Stimulated activated CD4-positive, alpha-beta T cell treated with anti-CD3 and anti-CD28 coated beads, Interleukin-1b, Interleukin-23, amount 100 ng/mL, for 24 hours (primary cell): Measurements from ENCODE around the gene PPP2R2B.
A peak's percentile ranks its signal among the peaks of the same experiment; 100 is the strongest.

Experiments used
- DNase-seq, 4 experiments: peaks; one replicate each; pipeline ENCODE4 v3.0.0-alpha.2; 2020; ENCODE audit warnings: low read depth in 4 of 4, low spot score in 1 of 4

The PPP2R2B gene

GRCh38 chr5:146878476-146879172 lies at the start of gene PPP2R2B:
TSS of gene PPP2R2B (minus strand) at chr5:146878757.
- DNase-seq, result peak in 1 of 4 experiments; percentile 21

- DNase-seq, result no peak
Observed at GRCh38 chr5:146924132-146924531, 45.6 kb upstream of the PPP2R2B start.

GRCh38 chr5:146921225-146921624 lies 42.7 kb upstream of the PPP2R2B start:
- DNase-seq, result no peak

- no peak for DNase-seq
Observed at GRCh38 chr5:146920351-146920881, 41.9 kb upstream of the PPP2R2B start.

- DNase-seq, result no peak
Observed at GRCh38 chr5:146919304-146919703, 40.7 kb upstream of the PPP2R2B start.

GRCh38 chr5:146917931-146918330 lies 39.4 kb upstream of the PPP2R2B start:
- DNase-seq, result no peak

GRCh38 chr5:146912874-146913273 lies 34.3 kb upstream of the PPP2R2B start:
- DNase-seq, result no peak

GRCh38 chr5:146910239-146910638 lies 31.7 kb upstream of the PPP2R2B start:
- DNase-seq, result no peak

- no peak for DNase-seq
Observed at GRCh38 chr5:146909255-146910068, 30.9 kb upstream of the PPP2R2B start.

GRCh38 chr5:146906803-146907202 lies 28.2 kb upstream of the PPP2R2B start:
- DNase-seq, result no peak

- DNase-seq, result no peak
Observed at GRCh38 chr5:146904890-146905289, 26.3 kb upstream of the PPP2R2B start.

GRCh38 chr5:146903789-146904188 lies 25.2 kb upstream of the PPP2R2B start:
- DNase-seq, result no peak

- DNase-seq, result no peak
Observed at GRCh38 chr5:146902471-146902870, 23.9 kb upstream of the PPP2R2B start.

GRCh38 chr5:146897061-146897460 lies 18.5 kb upstream of the PPP2R2B start:
- DNase-seq, result no peak

- no peak for DNase-seq
Observed at GRCh38 chr5:146894753-146895521, 16.4 kb upstream of the PPP2R2B start.

- no peak for DNase-seq
Observed at GRCh38 chr5:146893991-146894390, 15.4 kb upstream of the PPP2R2B start.

GRCh38 chr5:146892231-146892630 lies 13.7 kb upstream of the PPP2R2B start:
- DNase-seq, result no peak

GRCh38 chr5:146891511-146891910 lies 13.0 kb upstream of the PPP2R2B start:
- DNase-seq, result no peak

GRCh38 chr5:146890731-146891440 lies 12.3 kb upstream of the PPP2R2B start:
- no peak for DNase-seq

- no peak for DNase-seq
Observed at GRCh38 chr5:146890066-146890465, 11.5 kb upstream of the PPP2R2B start.

GRCh38 chr5:146889169-146889568 lies 10.6 kb upstream of the PPP2R2B start:
- DNase-seq, result no peak
